NB4 (cell line): ENCODE data around the gene RPS6KA2.

Source experiments
- CTCF ChIP-seq: IDR thresholded peaks from one replicate; pipeline ENCODE4 v1.5.1; 2012; ENCODE audit warnings: low read depth, low read length
- MAX ChIP-seq: IDR thresholded peaks from 2 replicates; pipeline ENCODE4 v1.6.1; 2011; ENCODE audit warnings: low read depth, low read length
- MYC ChIP-seq: IDR thresholded peaks from 2 replicates; pipeline ENCODE4 v1.6.1; 2011; ENCODE audit warnings: low read depth, low read length
- POLR2A ChIP-seq: IDR thresholded peaks from 2 replicates; pipeline ENCODE4 v1.6.1; 2011; ENCODE audit warnings: mild to moderate bottlenecking; ENCODE audit not compliant: insufficient read length; ENCODE audit errors: extremely low read depth

GRCh38 chr6:166658115-166658791 lies 31.2 kb upstream of the RPS6KA2 start:
- TF ChIP-seq POLR2A (no peak), CTCF (no peak), MYC (no peak), MAX (no peak)
